NCI-H2227 treated with DMSO at 0.1 percent for 48 hours (cell line): ENCODE results near the gene C7orf33.
"Not testable (repeated sequence)": the region's sequence is repeated elsewhere in the genome, so short reads cannot be mapped to it uniquely, and the experiment has no call there.

Source experiments
- DNase-seq: peaks from one replicate; lab custom pipeline; 2025; lab: John Stamatoyannopoulos, UW

C7orf33 gene

DNA sequence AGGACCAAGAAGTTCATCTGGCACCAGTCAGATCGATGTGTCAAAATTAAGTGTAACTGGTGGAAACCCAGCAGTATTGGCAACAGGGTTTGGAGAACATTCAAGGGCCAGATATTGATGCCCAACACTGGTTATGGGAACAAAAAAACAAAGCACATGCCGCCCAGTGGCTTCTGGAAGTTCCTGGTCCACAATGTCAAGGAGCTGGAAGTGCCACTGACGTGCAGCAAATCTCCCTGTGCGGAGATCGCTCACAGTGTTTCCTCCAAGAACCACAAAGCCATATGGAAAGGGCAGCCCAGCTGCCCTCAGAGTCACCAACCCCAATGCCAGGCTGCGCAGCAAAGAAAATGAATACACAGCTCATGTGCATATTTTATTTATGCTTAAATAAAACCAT lies 10.1 kb upstream of the C7orf33 start:
- DNase-seq: no peak

DNA sequence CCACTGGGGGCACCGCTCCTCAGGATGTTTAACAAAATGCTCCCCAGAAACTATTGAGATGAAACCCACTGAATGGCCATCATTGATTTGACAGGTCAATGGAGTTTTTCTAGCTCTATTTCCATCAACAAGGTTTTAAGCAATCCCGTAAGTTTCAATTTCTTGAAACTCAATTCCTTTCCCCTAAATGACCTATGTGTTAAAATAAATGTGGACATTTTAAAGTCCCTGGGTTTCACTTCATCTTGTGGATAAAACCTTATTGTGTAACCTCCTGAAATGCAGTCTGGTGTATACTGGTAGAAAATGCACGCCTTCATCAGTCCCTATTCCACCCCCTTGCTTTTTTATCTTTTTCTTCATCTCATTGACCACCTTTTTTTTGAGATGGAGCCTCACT lies 8.9 kb upstream of the C7orf33 start:
- no peak for DNase-seq

DNA sequence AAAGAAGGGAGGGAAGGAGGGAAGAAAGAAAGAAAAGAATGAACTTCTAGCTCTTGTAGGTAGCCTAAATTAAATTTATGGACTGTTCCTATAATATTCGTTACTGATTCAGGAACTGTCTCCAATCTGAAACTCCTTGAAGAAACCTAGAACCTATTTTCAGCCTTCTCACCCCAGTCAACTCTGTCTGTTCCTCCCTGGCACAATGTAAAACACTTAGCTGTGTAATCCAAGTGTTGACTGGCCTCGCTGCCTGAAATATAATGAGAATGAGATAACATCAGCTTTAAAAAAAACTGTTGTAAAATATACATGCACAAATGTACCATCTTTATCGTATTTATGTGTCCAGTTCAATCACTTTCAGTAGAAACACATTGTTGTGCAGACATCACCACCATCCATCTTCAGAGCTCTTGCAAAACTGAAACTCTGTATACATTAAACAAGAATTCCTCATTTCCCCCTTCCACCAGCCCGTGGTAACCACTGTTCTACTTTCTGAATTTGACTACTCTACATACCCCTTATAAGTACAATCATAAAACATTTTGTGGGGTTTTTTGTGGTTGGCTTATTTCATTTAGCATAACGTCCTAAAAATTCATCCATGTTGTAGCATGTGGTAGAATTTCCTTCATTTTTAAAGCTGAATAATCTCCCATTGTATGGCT lies 6.3 kb upstream of the C7orf33 start:
- no peak for DNase-seq

DNA sequence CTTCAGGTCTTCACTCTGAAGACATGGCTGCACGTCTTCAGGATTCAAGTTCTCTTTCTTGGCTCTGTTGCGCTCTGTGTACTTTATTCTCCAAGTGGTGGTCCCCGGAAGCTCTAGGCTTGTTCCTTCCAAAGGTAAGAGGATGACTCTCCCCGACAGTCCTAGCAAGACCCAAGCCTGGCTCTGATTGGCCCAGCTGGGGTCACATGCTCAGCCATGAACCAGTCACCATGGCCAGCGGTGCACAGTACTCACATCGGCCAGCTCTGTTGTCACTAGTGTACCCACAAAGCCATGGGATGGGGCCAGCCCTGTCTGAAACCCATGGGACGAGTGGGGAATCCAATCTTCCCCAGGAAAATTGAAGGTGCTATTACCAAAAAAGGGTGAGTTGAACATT lies 5.2 kb upstream of the C7orf33 start:
- DNase-seq: no peak

DNA sequence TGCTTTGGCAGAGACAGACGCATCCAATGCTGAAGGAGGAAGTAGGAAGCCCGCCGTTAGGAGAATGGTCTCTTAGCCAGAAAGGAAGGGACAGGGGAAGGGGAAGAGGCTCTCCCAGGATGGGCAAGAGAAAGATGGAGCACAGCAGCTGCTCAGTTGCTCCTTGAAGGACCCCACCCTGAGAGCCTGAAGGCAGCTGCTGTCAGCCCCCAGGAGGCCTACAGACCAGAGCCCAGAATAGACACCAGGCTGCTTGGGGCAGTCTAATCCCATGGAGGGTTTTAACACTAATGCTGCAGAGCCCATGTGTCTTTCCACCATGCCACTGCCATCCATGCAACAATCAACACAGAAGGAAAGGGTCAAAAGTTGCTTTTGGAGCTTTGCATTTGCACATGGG lies 3.5 kb upstream of the C7orf33 start:
- DNase-seq: no peak

DNA sequence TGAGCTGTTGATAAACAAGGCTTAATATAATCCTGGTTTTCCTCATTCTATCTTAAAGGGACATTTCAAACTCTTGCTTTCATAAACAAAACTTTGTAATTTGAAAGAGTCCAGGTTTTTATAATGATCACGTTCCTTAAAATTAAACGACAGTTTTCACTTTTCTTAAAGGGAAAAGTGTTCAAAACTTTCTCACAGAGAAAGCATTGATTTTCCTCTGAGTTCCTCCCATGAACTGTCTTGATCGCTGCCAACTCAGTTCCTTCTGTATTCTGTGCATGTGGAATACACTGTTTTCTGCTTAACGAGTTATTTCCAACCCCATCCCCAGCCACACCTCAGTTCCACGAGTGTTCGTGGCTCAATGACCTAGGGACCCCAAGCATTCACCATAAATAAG lies 2.4 kb upstream of the C7orf33 start:
- no peak for DNase-seq

DNA sequence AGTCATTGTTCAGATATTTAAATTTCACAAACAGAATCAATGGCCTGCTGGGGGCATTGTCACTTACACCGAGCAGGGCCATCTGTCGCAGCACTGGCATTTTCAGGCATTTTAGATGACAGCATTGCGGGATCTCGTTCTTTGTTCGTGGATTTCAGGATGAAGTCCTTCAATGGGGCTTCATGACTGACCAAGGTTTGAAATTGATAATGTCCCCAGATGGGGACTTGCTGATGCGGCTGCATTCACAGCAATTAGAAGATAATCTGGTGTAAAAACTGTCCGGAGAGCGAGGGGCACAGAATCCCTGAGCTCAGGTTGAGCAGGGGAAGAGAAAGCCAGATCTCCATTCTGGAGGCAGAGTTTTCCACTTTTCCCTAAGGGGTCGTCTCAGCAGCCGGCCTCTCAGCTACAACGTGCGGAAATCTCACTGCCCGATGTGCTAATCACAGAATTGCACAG lies 1.9 kb upstream of the C7orf33 start:
- DNase-seq: no peak

DNA sequence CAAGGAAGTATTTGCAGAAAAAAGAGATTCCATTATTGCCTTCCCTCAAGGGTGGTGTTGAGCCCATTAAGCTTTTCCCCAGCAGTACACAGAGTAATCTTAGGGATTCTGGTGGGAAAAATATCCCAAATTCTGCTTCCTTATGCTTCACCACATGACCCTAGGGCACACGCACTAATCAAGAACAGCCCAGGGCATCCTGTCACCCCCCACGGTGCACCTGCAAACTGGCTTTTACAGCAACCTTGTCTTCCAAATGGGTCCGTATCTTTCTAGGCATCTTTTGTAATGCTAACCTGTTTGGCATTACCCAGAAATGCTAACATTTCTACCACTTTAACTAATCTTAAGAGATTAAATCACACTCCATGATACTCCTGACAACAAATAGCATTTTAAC lies 926 bp upstream of the C7orf33 start:
- no peak for DNase-seq

DNA sequence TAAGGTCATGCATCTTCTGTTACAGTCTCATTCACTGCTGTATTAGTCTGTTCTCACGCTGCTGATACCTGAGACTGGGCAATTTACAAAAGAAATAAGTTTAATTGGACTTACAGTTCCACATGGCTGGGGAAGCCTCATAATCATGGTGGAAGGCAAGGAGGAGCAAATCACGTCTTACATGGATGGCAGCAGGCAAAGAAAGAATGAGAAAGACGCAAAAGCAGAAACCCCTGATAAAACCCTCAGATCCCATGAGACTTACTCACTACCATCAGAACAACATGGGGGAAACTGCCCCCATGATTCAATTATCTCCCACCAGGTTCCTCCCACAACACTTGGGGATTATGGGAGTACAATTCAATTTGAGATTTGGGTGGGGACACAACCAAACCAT lies 5.8 kb downstream of the C7orf33 start:
- not testable (repeated sequence) for DNase-seq

DNA sequence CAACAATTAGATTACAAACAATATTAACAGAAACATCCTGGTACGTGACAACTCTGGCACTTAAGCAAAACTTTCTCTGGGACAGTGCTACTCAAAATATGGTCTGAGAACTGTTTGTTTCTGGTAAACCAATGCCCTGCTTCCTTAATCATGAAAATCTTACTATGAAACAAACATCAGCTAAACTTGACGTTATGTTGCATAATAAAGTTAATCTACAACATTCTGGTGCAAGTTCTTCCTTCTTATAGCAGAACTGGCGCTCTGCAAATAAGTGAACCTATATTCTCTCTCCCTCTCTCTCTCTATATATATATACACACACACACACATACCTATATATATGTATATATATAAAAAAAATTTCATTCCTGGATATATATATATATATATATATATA lies 7.8 kb downstream of the C7orf33 start:
- no peak for DNase-seq

DNA sequence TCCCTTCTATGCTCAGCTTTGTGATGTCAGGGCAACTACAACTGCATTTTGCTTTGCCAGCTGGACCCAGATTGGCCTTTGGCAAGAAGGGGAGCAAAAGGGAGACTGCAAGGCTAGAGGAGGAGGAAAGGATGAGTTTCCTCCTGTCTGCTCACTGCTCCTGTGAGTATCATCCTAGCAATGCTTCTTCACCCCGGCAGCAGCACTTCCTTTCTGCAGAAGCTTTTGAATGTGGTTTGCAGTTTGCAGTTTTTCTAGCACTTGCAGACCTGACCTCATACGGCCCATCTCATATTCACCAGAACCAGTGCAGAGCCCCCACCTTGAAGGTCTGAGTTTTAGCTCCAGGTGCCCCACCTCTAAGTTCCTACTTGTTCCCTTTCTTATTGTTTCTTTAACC lies 14.8 kb downstream of the C7orf33 start:
- DNase-seq: no peak

DNA sequence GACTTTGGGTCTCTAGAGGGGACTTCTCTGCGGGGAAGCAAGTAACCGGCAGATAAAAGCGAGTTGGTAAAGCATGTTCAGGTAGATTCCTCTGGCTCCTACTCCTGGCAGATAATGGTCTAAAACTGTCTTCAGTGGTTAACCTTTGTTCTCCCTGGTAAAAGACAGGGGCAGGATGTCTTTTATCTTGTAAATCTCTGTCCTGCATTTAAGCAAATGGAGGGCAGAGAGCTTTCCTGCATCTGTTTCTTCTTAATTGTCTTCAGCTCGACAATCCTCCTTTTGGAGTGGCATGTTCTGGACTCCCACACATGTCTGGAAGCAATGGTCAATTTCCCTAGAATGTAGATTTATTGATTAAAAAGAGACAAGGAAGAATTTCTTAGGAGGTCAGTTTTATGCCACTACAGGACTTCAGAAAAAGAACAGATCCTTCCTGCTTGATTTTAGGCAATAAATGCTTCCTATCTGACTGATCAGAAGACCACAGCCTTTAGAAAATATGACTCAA lies 16.6 kb downstream of the C7orf33 start:
- DNase-seq: peak; percentile 24

DNA sequence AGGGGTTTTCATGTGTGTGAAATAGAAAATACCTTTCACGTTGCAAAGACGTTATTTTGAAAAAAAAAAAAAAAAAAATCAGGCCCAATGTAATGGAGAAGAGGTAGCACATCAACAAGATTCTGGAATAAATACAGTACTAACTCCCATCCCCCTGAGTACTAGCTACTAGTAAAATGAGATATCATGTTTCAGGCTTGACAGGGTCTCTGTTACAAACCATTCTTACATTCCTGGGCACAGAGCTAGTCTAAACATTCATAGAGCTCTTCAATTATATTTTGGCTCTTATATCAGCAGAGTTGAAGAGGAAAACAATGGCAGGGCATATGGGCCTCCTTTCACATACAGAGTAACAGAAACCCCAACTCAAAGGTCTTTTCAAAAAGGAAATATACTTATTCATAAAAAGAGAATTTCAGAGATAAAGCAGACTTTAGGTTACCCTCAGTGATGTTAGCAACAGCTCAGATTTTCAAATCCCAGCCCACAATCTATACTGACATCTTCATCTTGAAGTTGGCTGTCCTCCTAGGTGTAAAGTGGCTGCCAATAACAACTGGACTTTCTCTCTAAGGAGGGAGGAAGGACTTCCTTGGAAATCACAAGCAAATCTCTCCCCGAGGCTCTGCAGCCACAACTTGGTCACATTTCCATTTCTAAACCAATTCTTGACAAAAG lies 18.6 kb downstream of the C7orf33 start:
- DNase-seq: no peak

DNA sequence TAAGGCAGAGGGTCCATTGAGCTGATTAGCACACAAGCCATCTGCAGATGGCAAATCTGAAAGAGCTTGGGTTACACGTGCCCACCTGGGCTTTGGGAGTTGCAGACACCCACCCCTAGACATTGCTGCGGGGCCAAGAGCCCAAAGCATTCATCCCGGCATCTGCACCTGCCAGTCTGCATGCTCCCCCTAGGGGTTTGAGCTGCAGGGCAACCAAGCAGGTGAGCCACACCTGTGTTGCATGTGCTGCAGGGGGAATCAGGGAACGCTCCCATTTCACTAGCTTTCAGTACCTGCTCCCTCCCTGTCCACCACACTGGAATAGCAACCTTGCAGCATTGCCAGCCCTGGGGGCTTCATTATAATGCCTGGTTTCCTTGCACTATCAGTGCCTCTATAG lies 21.1 kb downstream of the C7orf33 start:
- no peak for DNase-seq

DNA sequence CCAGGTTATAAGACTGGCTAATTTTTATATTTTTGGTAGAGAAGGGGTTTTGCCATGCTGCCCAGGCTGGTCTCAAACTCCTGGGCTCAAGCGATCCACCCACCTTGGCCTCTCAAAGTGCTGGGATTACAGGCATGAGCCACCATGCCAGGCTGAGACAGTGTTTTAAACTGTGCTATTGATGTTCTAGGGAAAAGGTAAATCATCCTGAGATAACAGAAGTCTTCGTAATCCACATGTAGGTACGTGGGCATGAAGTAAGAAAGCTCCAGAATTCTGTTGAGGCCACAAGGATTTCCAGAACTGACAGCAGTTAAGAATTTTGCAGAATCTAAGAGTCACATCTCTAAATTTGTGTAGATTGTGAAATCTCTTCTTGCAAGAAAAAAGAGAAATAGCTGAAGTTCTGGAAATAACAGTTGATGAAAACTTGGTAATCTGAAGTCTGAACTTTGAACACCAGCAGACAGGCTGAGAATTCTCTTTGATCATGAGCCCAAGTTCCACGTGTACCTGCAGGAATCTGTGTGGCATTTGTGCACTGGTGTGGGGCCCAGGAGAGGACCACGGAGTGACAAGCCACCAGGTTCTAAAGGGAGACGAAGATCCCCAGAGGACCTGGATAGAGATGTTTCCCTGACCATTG lies 24.6 kb downstream of the C7orf33 start:
- DNase-seq: no peak

DNA sequence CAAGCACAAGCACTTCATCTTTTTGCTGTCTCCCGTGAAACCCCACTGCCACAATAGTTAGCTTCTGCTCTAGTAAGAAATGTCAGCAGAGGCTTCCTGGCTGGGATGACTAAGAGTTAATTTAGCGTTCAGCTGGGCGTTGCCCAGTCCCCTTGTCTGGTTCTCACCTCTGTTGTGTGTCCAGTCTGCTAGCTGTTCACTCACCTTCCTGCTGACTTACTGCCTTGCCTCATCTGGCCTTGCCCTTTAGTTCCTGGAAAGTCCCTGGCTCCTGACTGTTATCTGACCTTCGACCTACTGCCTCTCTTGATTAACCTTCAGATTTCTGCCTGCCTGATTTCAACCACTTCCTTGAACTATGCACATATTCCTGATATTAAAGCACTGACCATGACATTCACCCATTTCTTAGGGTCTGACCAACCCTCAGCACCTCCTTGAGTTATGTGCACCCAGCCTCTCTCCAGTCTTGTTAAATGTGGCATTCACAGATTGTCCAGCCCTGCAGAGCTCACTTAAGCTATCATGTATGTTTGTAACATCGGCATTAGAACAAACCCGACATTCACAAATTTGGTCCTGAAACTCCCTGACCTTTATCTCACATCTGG lies 30.3 kb downstream of the C7orf33 start:
- DNase-seq: no peak

DNA sequence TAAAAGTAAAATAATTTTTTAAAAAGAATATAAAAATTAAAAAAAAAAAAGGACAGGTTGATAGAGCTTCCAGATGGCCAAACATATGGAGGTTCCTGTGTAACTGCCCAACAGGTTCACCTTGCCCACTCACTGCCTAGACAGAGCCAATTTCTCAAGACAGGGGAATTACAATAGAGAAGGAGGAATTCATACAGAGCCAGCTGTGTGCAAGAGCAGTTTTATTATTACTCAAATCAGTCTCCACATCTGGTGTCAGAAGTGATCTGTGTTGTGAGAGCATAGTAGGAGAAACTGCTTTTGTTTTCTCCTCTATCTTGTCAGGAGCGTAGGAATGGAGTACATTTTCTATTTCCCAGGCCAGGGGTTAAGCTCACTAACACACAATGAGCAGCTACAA lies 31.0 kb downstream of the C7orf33 start:
- no peak for DNase-seq

DNA sequence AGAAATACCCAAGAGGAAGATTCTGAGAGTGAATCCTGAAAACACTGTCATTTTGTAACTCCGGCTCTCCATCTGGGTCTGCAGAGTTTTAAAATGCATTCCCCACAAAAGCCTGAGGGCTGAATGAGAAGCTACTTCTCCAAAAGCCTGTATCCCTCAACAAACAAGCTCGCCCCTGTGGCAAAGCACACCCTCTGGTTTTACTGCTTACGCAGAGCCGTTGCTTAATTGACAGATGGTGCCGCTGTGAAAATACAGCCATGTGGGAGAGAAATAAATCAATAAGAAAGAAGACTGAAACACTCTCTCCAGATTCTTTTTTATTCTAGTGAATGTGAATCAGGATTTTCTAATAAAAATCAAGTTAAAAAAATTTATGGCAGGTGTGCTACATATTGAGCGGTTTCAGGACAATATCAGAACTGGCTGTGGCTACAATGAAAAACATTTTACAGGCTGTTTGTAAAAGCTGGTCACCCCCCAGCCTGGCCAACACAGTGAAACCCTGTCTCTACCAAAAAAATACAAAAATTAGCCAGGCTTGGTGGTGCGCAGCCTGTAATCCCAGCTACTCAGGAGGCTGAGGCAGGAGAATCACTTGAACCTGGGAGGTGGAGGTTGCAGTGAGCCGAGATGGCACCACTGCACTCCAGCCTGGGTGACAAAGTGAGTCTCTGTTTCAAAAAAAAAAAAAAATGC lies 32.5 kb downstream of the C7orf33 start:
- peak; percentile 56 for DNase-seq

DNA sequence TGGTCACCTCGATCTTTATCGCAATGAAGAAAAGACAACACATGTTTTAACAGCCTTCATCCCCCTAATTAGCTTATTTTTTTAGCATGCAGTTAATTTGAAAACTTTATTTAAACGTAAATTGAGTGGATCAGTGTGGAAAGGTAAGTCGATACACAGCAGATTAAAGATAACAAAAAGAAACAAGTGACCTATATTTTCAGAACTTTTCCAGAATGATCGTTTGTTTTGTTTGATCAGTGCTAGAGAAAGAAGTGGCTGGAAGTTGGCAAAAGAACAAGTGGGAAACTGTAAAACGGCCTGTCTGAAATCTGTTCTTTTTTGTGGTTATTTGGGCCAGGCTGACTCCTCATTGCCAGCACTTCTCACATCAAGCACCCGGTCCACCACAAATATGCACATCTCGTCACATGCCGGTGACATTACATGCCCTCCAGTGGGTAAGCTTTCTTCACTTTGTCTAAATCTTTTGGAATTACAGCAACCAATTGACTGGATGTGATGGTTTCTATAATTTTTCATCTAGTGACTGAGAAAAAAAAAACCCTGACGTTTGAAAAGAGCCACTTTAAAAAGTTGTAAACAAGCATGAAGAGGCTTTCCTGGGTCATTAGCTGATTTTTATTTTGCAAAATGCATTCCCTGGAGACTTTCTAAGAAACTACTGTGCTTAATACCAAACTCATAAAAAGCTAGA lies 33.2 kb downstream of the C7orf33 start:
- DNase-seq: no peak

DNA sequence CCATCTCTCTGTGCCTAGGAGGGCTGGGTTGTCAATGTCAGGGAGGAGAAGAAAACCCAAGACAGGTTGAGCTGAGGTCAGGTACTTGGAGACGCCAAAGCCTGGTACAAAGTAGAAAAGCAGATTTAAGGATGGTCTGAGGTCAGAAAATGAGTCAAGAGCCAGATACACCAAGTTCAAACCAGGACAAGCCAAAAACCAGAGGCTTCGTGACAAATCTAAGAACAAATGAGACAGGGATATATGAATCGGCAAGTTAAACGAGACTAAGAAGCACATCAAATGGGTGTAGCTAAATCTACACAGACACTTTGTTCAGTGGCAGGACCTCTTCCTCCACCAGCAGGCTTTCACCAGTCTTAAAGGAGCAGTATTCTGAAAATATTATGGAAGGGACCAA lies 34.2 kb downstream of the C7orf33 start:
- peak; percentile 47 for DNase-seq

DNA sequence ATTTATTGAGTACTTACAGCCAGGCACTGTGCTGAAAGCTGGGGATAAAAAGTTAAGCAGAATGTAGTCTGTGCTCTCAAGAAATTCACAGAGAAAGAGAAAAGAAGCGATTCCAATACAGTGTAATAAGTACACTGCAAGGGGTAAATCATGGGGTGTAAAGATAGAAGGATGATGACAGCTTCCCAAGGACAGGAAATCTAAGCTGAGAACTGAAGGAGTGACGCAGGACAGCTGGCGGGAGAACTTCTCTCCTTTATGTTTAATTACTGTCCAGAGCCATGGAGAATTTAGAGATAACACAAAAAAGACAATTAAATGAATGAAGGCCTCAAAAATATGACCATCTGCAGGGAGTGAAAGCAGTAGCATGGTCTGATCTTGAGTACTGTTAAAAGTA lies 34.8 kb downstream of the C7orf33 start:
- DNase-seq: peak; percentile 53

DNA sequence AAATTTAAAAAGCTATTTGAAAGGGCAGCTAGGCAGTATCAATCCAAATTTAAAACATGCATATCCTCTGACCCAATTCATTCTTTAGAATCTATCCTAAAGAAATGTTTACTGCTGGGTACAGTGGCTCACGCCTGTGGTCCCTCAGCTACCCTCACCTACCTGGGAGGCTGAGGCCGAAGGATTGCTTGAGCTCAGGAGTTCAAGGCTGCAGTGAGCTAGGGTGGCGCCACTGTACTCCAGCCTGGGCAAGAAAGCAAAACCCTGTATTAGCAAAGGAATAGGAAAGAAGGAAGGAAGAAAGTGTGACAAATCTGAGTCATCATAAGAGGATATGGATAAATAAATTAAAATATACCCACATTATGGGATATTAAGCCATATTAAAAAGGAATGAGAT lies 36.3 kb downstream of the C7orf33 start:
- no peak for DNase-seq
